ENCODE data around the gene EEA1.
"Not testable (repeated sequence)": the region's sequence is repeated elsewhere in the genome, so short reads cannot be mapped to it uniquely, and the experiment has no call there.

The EEA1 gene

DNA sequence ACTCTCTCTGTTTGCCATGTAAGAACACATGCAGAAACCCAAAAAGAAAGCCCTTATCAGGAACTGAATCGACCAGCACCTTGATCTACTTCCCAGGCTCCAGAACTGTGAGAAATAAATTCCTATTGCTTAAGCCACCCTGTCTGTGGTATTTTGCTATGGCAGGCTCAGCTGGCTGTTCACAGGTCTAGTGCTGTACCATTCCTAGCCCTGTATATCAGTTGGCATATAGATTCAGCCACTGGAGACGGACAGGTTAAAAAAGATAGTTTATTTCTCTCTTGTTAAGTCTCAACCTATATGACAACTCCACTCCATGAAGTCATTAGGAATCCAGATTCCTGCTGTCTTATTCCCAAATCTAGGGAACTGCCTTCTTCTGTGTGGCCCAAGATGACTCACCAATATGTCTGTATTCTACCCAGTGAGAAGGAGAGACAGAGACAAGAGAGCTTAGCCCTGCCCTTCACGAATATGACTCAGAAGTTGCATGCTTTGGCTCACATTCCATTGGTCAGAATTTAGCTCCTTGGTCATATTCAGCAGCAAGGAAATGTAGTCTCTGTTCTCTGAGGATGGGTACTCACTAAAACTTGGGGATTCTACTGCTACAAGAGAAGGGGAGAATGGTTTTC lies 169.3 kb downstream of the EEA1 start:
- TF ChIP-seq FOXP2 (optimal IDR thresholded peaks at IDR 0.05; ENCODE audit: control extremely low read depth, extremely low read length, insufficient read depth) (no peak), POLR2AphosphoS5 (IDR thresholded peaks at IDR 0.05; ENCODE audit: borderline replicate concordance, low read depth, low read length) (no peak), EZH2 (IDR thresholded peaks at IDR 0.05) (no peak)
- Histone ChIP-seq H3K36me3 (ENCODE audit: insufficient read depth, low read length) (no peaks in the 10 kb centered on the region), H3K9ac (ENCODE audit: insufficient read length) (no peak overlapping the region), H3K9me3 (ENCODE audit: low read depth, low read length) (no peaks in the 10 kb centered on the region), H3K27ac (no peak overlapping the region), H3K4me3 (no peak overlapping the region)
- no peak for DNase-seq (ENCODE audit: low read depth, low spot score)

DNA sequence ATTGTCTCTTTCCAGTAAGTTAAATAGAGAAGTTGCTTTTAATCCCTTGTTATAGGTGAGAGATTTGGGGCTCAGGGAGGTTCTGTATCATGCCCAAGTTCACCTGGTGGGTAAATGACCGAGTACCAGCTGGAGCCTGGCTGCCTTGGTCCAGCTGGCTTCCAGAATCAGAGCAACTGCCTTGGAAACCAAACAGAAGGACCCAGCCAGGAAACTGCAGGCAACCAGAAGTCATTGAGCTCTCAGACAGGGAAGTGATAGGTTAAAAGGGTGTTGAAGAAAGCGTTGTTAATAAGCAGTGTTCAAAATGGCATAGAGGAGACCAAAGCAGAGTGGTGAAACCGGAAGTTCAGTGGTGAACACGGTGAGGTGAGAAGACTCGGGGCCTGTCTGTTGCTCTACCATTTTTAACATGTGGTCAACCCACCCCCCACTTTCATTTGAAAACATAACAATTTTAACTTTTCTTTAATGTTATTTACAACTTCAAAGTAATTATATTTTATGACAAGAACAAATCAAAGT lies 171.4 kb downstream of the EEA1 start:
- no peaks in the 10 kb centered on the region for H3K9me3 ChIP-seq (ENCODE audit: low read depth, low read length)

DNA sequence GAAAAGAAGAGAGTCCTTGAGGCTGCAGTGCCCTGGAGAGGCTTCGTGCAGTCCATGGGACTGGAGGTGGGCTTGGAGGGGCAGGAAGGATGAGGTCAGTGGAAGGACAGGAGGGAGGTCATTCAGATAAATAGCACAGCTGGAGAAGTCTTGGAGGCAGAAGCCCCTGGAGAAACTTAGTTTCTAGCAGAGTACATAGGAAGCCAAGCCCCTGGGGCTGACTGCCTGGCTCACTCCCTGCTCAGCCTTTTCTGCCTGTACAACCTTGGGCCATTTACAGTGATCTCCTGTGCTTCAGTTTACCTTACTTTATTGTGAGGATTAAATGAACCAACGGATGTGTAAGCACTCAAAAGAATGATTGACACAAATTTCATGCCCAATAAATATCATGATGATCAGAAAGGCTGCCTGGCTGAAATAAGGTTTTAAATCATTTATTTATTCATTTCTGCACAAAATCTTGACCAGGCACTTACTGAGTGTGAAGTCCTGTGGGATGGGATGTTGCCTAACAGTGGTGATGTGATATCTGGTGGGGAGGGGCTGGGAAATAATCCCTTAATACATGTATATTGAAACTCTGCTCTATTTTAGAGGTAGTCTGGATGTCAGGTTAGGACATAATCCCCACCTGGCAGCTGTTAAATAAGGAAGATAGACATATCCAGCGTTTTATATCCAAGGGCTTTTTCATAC lies 172.0 kb downstream of the EEA1 start:
- no peak for DNase-seq (ENCODE audit: low read depth, low spot score)
- no peak for TF ChIP-seq FOXP2 (optimal IDR thresholded peaks at IDR 0.05; ENCODE audit: control extremely low read depth, extremely low read length, insufficient read depth)
- TF ChIP-seq POLR2AphosphoS5 (IDR thresholded peaks at IDR 0.05; ENCODE audit: borderline replicate concordance, low read depth, low read length) = no peak
- TF ChIP-seq EZH2 (IDR thresholded peaks at IDR 0.05) = no peak
- no peak overlapping the region for H3K27ac ChIP-seq
- H3K36me3 ChIP-seq (ENCODE audit: insufficient read depth, low read length) = no peaks in the 10 kb centered on the region
- no peak overlapping the region for H3K4me3 ChIP-seq
- H3K9ac ChIP-seq (ENCODE audit: insufficient read length) = no peak overlapping the region
- H3K9me3 ChIP-seq (ENCODE audit: low read depth, low read length) = no peaks in the 10 kb centered on the region

More for the DNA sequence above, 171.4 kb downstream of the EEA1 start:
- TF ChIP-seq FOXP2 (optimal IDR thresholded peaks at IDR 0.05; ENCODE audit: control extremely low read depth, extremely low read length, insufficient read depth) (no peak), EZH2 (IDR thresholded peaks at IDR 0.05) (no peak), POLR2AphosphoS5 (IDR thresholded peaks at IDR 0.05; ENCODE audit: borderline replicate concordance, low read depth, low read length) (no peak)
- no peak for DNase-seq (ENCODE audit: low read depth, low spot score)
- H3K27ac ChIP-seq = no peak overlapping the region
- H3K4me3 ChIP-seq = no peak overlapping the region
- no peak overlapping the region for H3K9ac ChIP-seq (ENCODE audit: insufficient read length)
- no peaks in the 10 kb centered on the region for H3K36me3 ChIP-seq (ENCODE audit: insufficient read depth, low read length)

DNA sequence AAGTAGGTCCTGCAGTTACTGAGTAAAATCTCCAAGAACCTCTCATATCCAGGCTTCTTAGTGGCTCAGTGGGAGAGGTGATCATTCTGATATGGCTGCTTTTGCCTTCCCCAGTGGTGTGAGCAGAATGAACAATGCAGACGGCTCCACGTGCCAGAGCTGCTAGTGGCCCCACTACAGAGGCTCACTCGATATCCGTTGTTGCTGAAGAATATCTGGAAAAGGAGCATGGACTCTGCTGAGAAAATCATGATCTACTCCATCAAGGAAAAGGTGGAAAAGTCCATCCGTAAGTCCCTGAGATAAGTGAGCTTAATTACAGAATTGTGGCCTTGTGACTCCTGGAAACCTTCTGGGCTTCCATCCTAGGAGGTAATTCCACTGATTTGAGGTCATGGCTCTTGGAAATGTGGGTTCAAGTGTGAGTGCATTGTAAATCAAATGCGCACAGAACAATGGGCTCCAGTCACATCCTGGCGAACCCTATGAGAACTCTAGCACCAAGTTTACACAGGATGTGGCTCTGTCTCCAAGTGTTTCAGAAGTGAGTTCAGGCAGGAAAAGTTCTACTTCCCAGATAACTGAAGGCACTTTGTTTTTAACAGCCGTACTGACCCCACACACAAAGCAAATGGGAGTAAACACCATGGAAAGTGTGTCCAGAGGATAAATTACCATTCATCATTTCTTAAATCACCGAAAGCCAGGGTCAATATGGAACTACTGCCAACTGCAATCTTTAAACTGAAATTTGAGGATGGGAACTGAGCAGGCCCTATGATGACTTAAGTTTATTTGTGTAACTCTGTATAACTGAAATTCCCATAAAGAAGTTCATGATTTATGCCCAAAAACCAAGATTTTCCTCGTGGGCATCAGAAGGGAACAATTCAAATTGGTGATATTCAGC lies 174.9 kb downstream of the EEA1 start:
- no peaks in the 10 kb centered on the region for H3K36me3 ChIP-seq (ENCODE audit: insufficient read depth, low read length)
- H3K27ac ChIP-seq = no peak overlapping the region
- no peak for DNase-seq (ENCODE audit: low read depth, low spot score)
- TF ChIP-seq POLR2AphosphoS5 (IDR thresholded peaks at IDR 0.05; ENCODE audit: borderline replicate concordance, low read depth, low read length) (no peak), EZH2 (IDR thresholded peaks at IDR 0.05) (no peak), FOXP2 (optimal IDR thresholded peaks at IDR 0.05; ENCODE audit: control extremely low read depth, extremely low read length, insufficient read depth) (no peak)
- no peaks in the 10 kb centered on the region for H3K9me3 ChIP-seq (ENCODE audit: low read depth, low read length)
- H3K4me3 ChIP-seq = no peak overlapping the region
- no peak overlapping the region for H3K9ac ChIP-seq (ENCODE audit: insufficient read length)

DNA sequence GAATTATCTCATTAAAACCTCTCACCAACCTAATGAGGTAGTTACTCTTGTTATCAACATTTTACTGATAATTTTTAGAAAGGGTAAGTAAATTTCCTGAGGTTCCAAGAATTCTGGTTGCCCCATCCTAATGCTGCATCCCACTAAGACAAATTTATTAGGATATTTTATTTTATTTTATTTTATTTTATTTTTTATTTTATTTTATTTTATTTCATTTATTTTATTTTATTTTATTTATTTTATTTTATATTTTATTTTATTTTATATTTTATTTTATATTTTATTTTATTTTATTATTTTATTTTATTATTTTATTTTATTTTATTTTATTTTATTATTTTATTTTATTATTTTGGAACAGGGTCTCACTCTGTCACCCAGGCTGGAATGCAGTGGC lies 179.4 kb downstream of the EEA1 start:
- not testable (repeated sequence) for H3K4me3 ChIP-seq; H3K9me3 ChIP-seq (ENCODE audit: low read depth, low read length); H3K27ac ChIP-seq; H3K36me3 ChIP-seq (ENCODE audit: insufficient read depth, low read length); H3K9ac ChIP-seq (ENCODE audit: insufficient read length); DNase-seq (ENCODE audit: low read depth, low spot score)

DNA sequence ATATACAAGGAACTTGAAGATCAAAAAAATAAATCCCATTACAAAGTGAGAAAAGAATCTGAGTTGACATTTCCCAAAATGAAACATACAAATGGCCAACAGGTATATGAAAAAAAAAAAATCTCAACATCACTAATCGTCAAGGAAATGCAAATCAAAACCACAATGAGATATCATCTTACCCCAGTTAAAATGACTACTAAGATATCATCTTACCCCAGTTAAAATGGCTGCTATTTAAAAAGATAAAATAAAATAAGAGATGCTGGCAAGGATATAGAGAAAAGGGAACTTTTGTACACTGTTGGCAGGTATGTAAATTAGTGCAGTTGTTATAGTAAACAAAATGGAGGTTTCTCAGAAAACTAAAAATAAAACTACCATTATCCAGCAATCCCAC lies 181.9 kb downstream of the EEA1 start:
- Histone ChIP-seq H3K9ac (ENCODE audit: insufficient read length) (no peak overlapping the region), H3K9me3 (ENCODE audit: low read depth, low read length) (no peaks in the 10 kb centered on the region), H3K4me3 (no peak overlapping the region), H3K36me3 (ENCODE audit: insufficient read depth, low read length) (no peaks in the 10 kb centered on the region), H3K27ac (no peak overlapping the region)
- no peak for DNase-seq (ENCODE audit: low read depth, low spot score)
- TF ChIP-seq POLR2AphosphoS5 (IDR thresholded peaks at IDR 0.05; ENCODE audit: borderline replicate concordance, low read depth, low read length) (no peak), FOXP2 (optimal IDR thresholded peaks at IDR 0.05; ENCODE audit: control extremely low read depth, extremely low read length, insufficient read depth) (no peak), EZH2 (IDR thresholded peaks at IDR 0.05) (no peak)

DNA sequence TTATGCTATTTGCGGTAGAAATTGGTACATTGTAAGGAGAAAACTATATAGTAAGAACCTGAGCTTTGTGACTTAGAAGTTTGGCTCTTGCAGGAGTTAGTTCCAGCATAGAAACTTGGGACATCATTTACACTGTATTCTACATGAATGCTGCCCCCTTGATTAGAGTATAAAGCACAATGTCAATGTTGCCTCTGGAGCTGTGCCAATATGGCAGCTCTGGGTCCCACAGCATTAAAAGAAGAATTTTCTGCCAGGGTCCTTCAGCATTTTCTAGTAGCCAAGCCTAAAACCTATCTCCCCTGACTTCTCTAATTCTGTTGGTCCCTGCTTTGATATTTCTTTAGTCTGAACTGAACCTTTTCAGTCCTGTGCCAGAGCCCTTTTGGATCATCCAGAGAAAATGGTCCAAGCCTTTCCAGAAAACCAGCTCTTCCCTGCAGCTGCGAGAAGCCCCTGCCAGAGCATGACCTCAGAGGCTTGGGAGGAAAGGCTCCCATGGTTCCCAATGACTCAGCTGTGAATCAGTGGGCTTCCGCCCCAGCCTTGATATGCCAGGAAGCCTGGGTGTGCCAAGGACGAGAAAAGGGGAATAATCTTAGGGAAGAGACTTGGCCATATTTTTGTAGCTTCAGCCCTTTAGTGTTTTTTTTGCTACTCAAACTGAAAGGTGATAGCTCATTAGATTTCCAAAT lies 183.1 kb downstream of the EEA1 start:
- H3K4me3 ChIP-seq = no peak overlapping the region
- H3K27ac ChIP-seq = no peak overlapping the region
- TF ChIP-seq EZH2 (IDR thresholded peaks at IDR 0.05) (no peak), POLR2AphosphoS5 (IDR thresholded peaks at IDR 0.05; ENCODE audit: borderline replicate concordance, low read depth, low read length) (no peak), FOXP2 (optimal IDR thresholded peaks at IDR 0.05; ENCODE audit: control extremely low read depth, extremely low read length, insufficient read depth) (no peak)
- no peaks in the 10 kb centered on the region for H3K36me3 ChIP-seq (ENCODE audit: insufficient read depth, low read length)
- no peaks in the 10 kb centered on the region for H3K9me3 ChIP-seq (ENCODE audit: low read depth, low read length)
- DNase-seq (ENCODE audit: low read depth, low spot score) = no peak
- no peak overlapping the region for H3K9ac ChIP-seq (ENCODE audit: insufficient read length)

DNA sequence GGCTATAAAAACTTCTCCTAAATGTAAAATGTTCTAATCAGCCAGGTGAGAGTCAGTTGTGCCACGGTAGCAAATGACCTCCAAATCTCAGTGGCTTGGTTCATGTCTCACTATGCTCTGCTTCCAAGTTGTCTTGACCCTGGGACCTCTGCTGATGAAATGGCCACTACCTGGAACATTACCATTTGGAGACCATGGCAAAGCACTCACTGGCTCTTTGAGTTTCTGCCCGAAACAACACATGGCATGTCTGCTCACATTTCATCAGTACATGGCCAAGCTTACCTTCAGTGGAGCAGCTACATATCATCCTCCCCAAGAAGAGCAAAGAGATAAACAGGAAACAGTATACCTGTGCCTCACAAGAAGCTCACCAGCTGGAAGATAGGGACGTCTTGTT lies 186.1 kb downstream of the EEA1 start:
- Histone ChIP-seq H3K9ac (ENCODE audit: insufficient read length) (no peak overlapping the region), H3K9me3 (ENCODE audit: low read depth, low read length) (no peaks in the 10 kb centered on the region), H3K4me3 (no peak overlapping the region), H3K36me3 (ENCODE audit: insufficient read depth, low read length) (no peaks in the 10 kb centered on the region), H3K27ac (no peak overlapping the region)
- no peak for DNase-seq (ENCODE audit: low read depth, low spot score)
- TF ChIP-seq EZH2 (IDR thresholded peaks at IDR 0.05) (no peak), POLR2AphosphoS5 (IDR thresholded peaks at IDR 0.05; ENCODE audit: borderline replicate concordance, low read depth, low read length) (no peak), FOXP2 (optimal IDR thresholded peaks at IDR 0.05; ENCODE audit: control extremely low read depth, extremely low read length, insufficient read depth) (no peak)

All from SK-N-MC (cell line).